GM12873 (cell line): ENCODE results near the gene NECAB3.

Experiments
- TF ChIP-seq, protein P1 (sequence below): IDR thresholded peaks from 2 replicates; pipeline ENCODE4 v1.5.1; 2012; ENCODE audit warnings: low read depth, mild to moderate bottlenecking, moderate library complexity, low read length, control low read depth; ENCODE audit not compliant: insufficient read depth; ENCODE audit errors: missing control alignments

Gene NECAB3, protein sequence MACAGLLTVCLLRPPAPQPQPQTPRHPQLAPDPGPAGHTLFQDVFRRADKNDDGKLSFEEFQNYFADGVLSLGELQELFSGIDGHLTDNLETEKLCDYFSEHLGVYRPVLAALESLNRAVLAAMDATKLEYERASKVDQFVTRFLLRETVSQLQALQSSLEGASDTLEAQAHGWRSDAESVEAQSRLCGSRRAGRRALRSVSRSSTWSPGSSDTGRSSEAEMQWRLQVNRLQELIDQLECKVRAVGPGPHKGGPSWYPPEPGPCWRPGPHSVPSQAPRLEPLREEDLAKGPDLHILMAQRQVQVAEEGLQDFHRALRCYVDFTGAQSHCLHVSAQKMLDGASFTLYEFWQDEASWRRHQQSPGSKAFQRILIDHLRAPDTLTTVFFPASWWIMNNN

DNA sequence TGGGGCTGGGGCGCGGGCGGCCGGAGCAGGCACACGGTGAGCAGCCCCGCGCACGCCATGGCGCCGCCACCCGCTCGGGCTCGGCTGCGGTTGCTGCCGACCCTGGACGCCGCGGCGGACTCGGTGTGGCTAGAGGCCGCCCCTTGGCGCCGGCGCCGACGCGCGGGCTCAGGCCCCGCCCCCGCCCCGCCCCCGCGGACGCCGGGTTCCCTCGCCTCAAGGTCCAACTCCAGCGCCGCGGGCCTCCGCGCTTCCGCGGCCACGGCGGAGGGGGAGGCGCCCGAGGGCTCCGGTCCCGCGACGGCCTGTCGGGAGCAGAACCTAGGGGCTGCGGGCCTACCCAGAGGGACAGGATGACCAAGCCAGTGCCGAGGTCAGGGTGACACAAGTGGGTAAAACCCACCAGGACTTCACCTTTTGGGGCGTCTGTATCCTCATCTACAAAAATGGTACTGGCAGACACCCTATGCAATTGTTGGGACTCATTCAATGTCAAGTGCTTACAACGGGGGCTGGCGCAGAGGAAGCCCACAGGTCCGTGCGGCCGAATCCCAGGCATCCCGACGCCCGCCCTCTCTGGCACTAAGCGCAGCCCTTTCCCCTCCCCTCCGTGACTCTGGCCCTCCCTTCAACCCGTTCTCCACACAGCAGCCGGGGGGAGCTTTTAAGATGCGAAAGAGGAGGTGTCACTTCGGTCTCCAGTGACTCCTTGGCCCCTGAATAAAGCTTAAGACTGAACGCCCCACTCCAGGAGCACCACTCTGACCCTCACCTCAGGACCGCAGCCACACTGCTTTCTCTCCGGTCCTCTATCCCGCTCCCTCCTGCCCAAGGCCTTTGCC, at the start of gene NECAB3:
Gene NECAB3, minus strand, starts transcription at position 135 of the 842 bp plus-strand sequence. Its CDS starts 76 bp downstream, at position 59.
- TF ChIP-seq, protein P1, sequence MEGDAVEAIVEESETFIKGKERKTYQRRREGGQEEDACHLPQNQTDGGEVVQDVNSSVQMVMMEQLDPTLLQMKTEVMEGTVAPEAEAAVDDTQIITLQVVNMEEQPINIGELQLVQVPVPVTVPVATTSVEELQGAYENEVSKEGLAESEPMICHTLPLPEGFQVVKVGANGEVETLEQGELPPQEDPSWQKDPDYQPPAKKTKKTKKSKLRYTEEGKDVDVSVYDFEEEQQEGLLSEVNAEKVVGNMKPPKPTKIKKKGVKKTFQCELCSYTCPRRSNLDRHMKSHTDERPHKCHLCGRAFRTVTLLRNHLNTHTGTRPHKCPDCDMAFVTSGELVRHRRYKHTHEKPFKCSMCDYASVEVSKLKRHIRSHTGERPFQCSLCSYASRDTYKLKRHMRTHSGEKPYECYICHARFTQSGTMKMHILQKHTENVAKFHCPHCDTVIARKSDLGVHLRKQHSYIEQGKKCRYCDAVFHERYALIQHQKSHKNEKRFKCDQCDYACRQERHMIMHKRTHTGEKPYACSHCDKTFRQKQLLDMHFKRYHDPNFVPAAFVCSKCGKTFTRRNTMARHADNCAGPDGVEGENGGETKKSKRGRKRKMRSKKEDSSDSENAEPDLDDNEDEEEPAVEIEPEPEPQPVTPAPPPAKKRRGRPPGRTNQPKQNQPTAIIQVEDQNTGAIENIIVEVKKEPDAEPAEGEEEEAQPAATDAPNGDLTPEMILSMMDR = no peak

DNA sequence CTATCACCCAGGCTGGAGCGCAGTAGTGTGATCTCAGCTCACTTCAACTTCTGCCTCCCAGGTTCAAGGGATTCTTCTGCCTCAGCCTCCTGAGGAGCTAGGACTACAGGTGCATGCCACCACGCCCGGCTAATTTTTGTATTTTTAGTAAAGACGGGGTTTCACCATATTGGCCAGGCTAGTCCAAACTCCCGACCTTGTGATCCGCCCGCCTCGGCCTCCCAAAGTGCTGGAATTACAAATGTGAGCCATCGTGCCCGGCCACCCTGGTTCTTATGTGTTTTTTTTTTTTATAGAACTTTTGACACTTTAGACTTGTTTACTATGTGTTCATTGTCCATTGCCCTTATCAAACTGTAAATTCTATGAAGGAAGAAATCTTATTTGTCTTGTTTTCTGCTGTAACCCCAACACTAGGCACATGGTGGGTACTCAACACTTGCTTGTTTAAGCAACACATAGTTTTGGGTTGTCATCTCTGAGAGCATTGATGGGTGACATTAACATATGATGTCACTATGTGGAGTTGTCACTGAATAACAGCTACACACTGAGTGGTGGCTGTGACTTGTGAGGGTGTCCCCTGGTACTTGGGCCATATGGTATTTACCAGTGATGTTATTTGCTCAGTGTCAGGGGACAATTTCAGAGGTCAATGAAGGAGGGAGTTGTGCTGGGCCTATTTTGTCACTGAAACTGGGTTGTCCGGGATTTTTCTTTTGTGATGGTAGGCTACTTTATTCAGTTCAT, 47.3 kb upstream of the NECAB3 start:
- TF ChIP-seq, protein P1 = no peak

DNA sequence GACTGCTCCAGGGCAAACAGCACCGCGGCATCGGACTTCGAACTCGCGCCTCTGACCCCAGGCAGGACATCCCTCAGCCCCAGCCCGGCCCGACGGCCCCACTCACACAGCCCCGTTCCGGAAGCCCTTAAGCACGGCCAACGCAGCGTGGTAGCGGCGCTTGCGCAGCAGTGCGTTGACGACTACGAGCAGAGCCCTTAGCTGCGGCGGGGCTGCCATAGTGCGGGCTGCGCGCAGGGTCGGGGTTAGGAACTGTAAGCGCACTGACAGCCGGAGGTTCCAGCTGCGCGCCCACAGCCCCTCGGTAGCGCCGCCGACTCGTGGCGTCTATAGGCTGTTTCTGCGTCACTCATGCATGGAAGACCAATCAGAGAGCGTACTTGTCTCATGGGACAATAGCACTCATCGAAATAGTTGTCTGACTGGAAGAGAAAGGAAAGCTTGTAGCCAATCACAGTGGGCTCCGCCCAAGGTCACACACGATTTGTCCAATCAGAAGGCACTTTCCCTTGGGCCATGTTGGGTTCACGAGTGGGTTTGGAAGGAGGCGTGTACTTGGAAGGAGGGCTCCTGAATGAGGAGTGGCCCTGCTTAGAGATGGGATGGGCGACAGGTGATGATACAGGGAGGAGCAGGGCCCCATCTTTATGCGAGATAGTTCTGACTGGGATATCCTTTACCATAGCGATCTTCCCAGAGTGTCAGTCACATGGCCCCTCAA, 45.9 kb upstream of the NECAB3 start, which contains the start of gene PXMP4:
Gene PXMP4, minus strand, starts transcription at position 322 of the 721 bp plus-strand sequence. Its CDS starts 103 bp downstream, at position 219.
- TF ChIP-seq, protein P1 = no peak

DNA sequence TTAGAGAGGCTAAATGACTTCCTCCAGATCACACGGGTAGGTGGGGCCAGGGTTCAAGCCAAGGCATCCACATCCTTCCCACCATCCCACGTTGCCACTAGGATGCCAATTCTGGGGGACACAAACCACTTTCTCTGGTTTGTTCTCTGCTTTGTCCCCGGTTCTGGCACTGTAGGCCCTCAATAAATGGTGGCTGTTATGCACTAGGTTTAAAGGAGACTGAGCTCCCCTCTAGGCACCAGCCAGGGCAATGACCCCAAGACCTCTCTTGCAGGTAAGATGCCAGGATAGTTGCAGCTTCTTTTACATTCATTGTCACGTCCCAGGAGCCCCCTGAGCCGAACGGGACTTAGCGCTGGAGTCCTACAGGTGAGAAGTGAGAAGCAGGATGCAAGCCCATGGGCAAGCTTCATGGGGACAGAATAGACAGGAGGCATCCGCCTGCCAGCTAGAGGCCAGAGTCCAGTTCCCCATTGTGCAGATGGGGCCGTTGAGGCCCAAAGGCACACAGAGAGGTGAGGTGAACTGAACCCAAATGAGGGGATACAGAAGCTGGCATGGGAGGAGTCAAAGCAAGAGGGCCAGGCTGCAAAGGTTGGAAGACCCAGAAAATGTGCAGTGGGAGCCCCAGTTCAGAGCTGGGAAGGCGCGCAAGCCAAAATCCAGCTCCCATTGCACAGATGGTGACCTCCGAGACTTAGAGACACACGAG, 45.2 kb upstream of the NECAB3 start:
- TF ChIP-seq, protein P1 = no peak

DNA sequence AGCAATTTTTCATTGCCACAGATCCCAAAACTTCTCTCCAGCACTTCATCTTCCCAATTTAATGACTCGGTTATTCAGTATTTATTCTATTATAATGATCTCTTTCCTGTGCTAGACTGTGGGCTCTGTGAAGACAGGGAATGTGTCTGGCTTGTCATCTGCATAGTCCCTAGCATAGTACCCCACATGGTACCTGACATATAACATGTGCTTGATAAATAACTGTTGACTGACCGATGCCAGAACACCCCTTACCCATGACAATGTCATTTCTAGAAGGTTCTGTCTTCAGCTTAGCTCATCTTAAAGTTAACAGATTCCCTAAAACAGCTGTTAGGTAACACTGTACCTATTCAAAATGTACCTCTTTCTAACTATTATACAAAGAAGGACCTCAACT, 42.3 kb upstream of the NECAB3 start:
- TF ChIP-seq, protein P1 = no peak

DNA sequence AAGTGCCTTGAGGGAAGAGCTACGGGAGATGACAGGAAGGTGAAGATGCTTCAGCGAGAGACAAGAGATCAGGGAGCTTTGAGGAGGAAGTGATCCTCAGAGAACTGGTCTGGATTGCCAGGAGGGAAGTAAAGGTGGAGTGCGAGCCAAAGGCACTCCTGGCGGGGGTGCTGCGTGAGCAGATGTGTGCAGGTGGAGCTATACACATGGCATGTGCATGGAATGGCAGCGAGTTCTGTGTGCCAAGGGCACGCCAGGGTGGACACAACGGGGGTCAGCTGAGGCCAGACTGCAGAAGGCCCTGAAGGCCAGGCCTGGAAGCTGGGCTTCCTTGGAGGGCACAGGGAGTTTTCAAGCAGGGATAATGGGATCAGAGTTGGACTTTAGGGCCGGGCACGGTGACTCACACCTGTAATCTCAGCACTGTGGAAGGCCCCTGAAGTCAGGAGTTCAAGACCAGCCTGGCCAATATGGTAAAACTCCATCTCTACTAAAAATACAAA, 39.7 kb upstream of the NECAB3 start:
- TF ChIP-seq, protein P1 = no peak
